ENCODE results near the gene IL36A. TPM values are rescaled to one million over a fixed set of nuclear protein-coding genes. Genes with fewer than 3 reads are reported as not detected.

Gene IL36A
- polyA plus RNA-seq: not detected

DNA sequence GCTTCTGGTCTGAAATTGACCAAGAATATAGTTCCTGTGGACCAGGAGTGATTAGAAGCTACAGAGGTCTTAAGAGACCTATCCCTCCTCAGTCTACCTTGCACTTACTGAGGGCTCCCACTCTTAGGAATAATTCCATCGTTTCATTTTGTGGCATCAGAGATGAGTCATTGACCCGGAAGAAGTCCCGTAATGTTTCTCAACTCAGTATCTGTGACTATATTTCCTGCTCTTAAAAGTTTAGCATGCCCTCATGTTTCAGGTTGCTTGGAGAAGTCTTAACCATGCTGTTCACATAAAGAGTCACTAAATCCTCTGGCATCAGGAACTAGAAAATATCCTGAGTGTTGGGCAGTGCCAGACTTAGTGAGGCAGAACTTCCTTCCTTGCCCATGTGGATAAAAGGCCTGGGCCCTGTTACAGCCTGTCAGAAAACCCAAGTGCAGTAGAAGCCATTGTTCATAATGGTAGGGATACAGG is at the start of gene IL36A:
Gene IL36A (plus strand): TSS at position 430 of the 480 bp plus-strand sequence. CDS start 413 bp downstream, outside the sequence.
- Mint-ChIP-seq H3K4me1 (no peaks in the 10 kb centered on the region), H3K27ac (no peak within 1 kb of the TSS), H3K4me3 (no peak within 1 kb of the TSS), H3K36me3 (peaks cover 5% of the 10 kb centered on the region), H3K27me3 (peaks cover 12% of the 10 kb centered on the region), H3K9me3 (peaks cover 5 to 16% (median 14%) of the 10 kb centered on the region in 3 donors)

DNA sequence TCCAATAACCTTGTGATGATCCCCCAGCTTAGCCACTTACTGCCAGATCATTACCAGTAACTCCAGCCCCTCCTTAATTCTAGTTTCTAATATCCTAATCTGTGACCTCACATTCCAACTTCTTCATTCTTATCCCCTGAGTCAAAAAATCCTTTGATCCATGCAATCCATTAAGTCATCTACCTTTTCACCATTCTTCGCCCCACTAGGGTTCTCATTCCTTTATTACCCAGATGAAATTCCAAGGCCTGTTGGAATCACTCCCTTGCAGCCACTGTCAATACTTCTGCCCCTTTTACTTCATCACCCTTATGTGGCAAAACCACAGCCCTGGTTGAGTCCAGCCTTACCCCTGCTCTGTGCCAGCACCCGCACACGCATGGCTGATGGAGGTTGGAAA is 47.7 kb upstream of the IL36A start:
- Mint-ChIP-seq H3K36me3 (no peaks in the 10 kb centered on the region), H3K4me3 (no peak overlapping the region), H3K27me3 (no peaks in the 10 kb centered on the region), H3K4me1 (no peaks in the 10 kb centered on the region), H3K9me3 (peaks cover 0 to 3% (median 0%) of the 10 kb centered on the region in 3 donors), H3K27ac (no peak overlapping the region)

GRCh38 chr2:112958428-112959108 is 46.7 kb upstream of the IL36A start:
- Mint-ChIP-seq H3K9me3 (no peaks in the 10 kb centered on the region), H3K4me1 (no peaks in the 10 kb centered on the region), H3K27me3 (no peaks in the 10 kb centered on the region), H3K27ac (no peak overlapping the region), H3K36me3 (no peaks in the 10 kb centered on the region), H3K4me3 (no peak overlapping the region)

- H3K9me3 Mint-ChIP-seq: no peaks in the 10 kb centered on the region
- no peaks in the 10 kb centered on the region for H3K4me1 Mint-ChIP-seq
- no peaks in the 10 kb centered on the region for H3K27me3 Mint-ChIP-seq
- no peaks in the 10 kb centered on the region for H3K36me3 Mint-ChIP-seq
- H3K27ac Mint-ChIP-seq: no peak overlapping the region
- no peak overlapping the region for H3K4me3 Mint-ChIP-seq
Observed at GRCh38 chr2:112959109-112959812, 46.0 kb upstream of the IL36A start.

DNA sequence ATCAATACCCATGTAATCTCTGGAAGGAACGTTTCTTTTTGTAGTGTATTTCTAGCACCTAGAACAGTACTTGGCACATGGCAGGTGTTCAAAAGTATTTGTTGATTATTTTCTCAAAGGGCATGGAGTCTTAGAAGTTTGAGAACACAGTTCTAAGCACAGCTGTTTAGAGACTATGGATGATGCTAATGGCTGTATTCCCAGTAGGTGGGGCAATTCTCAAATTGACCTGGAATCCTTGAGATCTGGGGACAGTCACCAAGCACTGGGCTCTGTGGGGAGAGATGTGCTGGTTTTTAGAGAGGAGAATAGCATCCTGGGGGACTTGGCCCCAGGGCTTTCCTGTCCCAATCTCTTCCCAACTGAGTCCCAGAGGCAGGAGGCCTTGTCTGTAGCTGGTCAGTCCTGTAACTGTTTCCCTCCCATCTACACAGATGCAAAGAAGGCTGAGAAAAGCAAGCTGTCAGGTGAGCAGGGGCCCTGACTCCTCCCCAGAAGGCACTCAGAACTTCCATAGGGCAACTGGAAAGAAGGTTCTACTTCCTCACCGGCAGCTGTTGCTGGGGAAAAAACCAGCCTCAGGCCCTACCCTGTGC is 44.9 kb upstream of the IL36A start:
- no peak overlapping the region for H3K4me3 Mint-ChIP-seq
- H3K9me3 Mint-ChIP-seq: no peaks in the 10 kb centered on the region
- no peaks in the 10 kb centered on the region for H3K4me1 Mint-ChIP-seq
- no peak overlapping the region for H3K27ac Mint-ChIP-seq
- no peaks in the 10 kb centered on the region for H3K27me3 Mint-ChIP-seq
- H3K36me3 Mint-ChIP-seq: no peaks in the 10 kb centered on the region

DNA sequence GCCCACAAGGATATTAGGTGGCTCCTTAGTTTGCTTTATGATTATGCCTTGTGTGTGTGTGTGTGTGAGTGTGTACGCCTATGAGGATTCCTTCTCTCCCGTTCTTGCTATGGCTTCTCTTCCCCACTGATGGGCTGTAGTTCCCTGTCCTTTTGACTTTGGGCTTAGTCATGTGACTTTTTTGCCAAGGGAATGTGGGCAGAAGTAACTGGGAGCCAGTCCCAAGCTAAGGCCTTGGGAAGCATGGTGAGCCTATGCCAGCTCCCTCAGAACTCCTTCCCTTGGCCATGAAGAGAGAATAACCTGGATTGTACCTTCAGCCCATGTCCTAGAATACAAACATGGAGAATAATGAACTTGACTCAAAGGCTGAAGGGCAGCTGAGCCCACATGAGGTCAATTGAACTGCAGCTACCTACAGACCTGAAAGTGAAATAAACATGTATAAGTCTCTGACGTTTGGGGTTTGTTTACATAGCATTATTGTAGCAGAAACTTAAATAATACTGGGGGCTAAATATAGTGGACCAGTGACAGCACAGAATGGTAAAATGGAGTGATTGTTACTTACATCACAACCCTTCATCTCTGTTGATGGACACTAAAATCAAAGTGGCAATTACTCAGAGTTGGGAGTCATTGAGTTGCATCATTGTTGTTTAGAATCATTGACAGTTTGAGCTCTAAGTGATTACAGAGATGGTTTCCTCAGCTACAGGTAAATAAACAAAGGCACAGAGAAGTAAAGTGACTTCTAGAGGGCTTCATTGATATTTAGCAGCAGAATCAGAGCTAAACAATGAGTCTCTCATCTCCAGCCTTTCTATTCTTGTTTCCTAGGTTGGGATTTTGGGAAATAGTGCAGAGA is 42.7 kb upstream of the IL36A start:
- Mint-ChIP-seq H3K9me3 (no peaks in the 10 kb centered on the region), H3K4me3 (no peak overlapping the region), H3K27ac (no peak overlapping the region), H3K27me3 (no peaks in the 10 kb centered on the region), H3K4me1 (no peaks in the 10 kb centered on the region), H3K36me3 (no peaks in the 10 kb centered on the region)

- H3K36me3 Mint-ChIP-seq: no peaks in the 10 kb centered on the region
- H3K9me3 Mint-ChIP-seq: peaks cover 0 to 7% (median 2%) of the 10 kb centered on the region in 3 donors
- H3K27me3 Mint-ChIP-seq: peaks cover 8% of the 10 kb centered on the region
- no peaks in the 10 kb centered on the region for H3K4me1 Mint-ChIP-seq
- no peak overlapping the region for H3K27ac Mint-ChIP-seq
- no peak overlapping the region for H3K4me3 Mint-ChIP-seq
Observed at GRCh38 chr2:112967023-112967422, 38.2 kb upstream of the IL36A start.

DNA sequence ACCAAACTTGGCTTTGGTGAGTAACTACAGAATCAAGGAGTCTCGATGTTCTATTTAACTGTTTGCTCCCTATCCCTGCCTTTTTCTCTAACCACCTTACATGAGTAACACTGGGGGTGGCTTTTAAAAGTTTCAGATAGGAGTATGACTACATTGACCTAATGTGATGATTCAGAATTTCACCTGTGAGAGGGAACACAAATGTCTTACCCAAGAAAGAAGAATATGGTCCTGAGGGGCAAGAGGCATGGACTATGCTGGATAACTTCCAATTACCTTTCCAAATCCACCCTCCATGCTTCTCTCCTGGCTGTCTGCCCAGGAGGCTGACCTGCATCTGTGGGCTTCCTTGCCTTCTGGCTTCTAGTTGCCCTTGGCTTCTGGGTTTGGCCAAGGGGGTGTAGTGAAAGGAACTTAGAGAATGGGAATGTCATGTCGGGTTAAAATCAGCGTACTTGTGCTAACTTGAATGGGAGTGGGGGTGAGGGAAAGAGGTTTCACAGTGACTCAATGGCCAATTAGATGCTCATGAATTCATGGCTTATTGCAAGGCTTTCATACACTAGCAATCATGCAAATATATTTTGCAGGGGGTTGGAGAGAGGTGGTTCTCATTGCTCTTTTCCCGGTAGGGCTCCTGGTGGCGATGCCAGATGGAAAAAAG is 32.7 kb upstream of the IL36A start:
- Mint-ChIP-seq H3K4me3 (no peak overlapping the region), H3K36me3 (no peaks in the 10 kb centered on the region), H3K27ac (no peak overlapping the region), H3K27me3 (peaks cover 19% of the 10 kb centered on the region), H3K4me1 (no peaks in the 10 kb centered on the region), H3K9me3 (peaks cover 2 to 7% (median 4%) of the 10 kb centered on the region in 3 donors)

- Mint-ChIP-seq H3K4me3 (no peak overlapping the region), H3K27ac (no peak overlapping the region), H3K36me3 (no peaks in the 10 kb centered on the region), H3K4me1 (no peaks in the 10 kb centered on the region), H3K27me3 (peaks cover 18% of the 10 kb centered on the region), H3K9me3 (peaks cover 2 to 7% (median 3%) of the 10 kb centered on the region in 3 donors)
Observed at GRCh38 chr2:112973156-112973555, 32.1 kb upstream of the IL36A start.

DNA sequence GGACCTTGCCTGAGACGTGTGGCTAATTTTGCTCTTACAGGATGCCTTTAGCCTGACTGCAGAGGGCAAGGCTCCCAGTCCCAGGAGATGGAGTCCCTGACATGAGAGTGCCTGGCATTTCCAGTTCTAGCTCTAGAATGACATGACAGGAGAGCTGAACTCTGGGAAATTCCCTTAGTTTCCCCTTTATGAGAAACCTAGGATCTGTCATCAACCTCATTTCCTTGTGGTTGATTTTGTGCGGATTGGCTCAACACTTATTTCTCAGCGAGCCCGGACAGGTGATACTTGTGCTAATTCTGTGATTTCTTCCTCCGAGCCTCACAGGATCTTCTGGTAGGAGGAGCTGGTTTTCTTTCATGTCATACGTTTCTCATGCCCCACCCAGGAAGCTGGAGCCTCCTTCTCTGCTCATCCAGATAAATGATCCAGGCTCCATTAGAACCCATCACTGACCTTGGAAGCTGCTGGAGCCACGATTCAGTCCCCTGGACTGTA is 27.7 kb upstream of the IL36A start, which contains the start of gene IL36G:
Gene IL36G (plus strand): TSS at position 448 of the 498 bp plus-strand sequence. CDS start 633 bp downstream, outside the sequence.
- Mint-ChIP-seq H3K4me3 (no peak within 1 kb of the TSS), H3K4me1 (peaks cover 0 to 2% (median 0%) of the 10 kb centered on the region in 3 donors), H3K27ac (no peak within 1 kb of the TSS), H3K9me3 (peaks cover 0 to 2% (median 2%) of the 10 kb centered on the region in 3 donors), H3K36me3 (no peaks in the 10 kb centered on the region), H3K27me3 (peaks cover 13% of the 10 kb centered on the region)

- Mint-ChIP-seq H3K27me3 (peaks cover 11% of the 10 kb centered on the region), H3K4me1 (peaks cover 0 to 2% (median 0%) of the 10 kb centered on the region in 3 donors), H3K36me3 (no peaks in the 10 kb centered on the region), H3K9me3 (peaks cover 0 to 2% (median 0%) of the 10 kb centered on the region in 3 donors), H3K4me3 (no peak overlapping the region), H3K27ac (no peak overlapping the region)
Observed at GRCh38 chr2:112979731-112980130, 25.5 kb upstream of the IL36A start.

- Mint-ChIP-seq H3K36me3 (no peaks in the 10 kb centered on the region), H3K4me1 (peaks cover 0 to 2% (median 0%) of the 10 kb centered on the region in 3 donors), H3K9me3 (peaks cover 0 to 2% (median 0%) of the 10 kb centered on the region in 3 donors), H3K4me3 (no peak overlapping the region), H3K27ac (no peak overlapping the region), H3K27me3 (peaks cover 11% of the 10 kb centered on the region)
Observed at GRCh38 chr2:112980537-112980936, 24.7 kb upstream of the IL36A start.

DNA sequence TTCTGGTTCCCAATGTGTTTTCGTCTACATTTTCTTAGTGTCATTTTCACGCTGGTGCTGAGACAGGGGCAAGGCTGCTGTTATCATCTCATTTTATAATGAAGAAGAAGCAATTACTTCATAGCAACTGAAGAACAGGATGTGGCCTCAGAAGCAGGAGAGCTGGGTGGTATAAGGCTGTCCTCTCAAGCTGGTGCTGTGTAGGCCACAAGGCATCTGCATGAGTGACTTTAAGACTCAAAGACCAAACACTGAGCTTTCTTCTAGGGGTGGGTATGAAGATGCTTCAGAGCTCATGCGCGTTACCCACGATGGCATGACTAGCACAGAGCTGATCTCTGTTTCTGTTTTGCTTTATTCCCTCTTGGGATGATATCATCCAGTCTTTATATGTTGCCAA is 20.2 kb upstream of the IL36A start:
- Mint-ChIP-seq H3K36me3 (no peaks in the 10 kb centered on the region), H3K4me3 (no peak overlapping the region), H3K27me3 (peaks cover 4% of the 10 kb centered on the region), H3K9me3 (peaks cover 3 to 16% (median 7%) of the 10 kb centered on the region in 3 donors), H3K27ac (peak overlapping the region in 1 of 3 donors; percentile 14), H3K4me1 (peaks cover 0 to 2% (median 0%) of the 10 kb centered on the region in 3 donors)

DNA sequence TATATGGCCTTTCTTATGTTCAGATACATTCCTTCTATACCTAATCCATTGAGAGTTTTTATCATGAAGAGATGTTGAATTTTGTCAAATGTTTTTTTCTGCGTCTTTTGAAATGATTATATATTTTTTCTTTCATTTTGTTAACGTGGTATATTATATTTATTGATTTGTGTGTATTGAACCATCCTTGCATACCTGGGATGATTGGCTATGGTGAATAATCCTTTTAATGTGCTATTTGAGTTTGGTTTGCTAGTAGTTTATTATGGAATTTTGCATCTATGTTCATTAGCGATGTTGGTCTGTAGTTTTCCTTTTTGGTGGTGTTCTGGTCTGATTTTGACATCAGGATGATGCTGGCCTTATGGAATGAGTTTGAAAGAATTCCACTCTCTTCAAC is 15.6 kb upstream of the IL36A start:
- Mint-ChIP-seq H3K36me3 (peaks cover 2% of the 10 kb centered on the region), H3K27me3 (peaks cover 11% of the 10 kb centered on the region), H3K27ac (no peak overlapping the region), H3K4me3 (no peak overlapping the region), H3K4me1 (peaks cover 0 to 1% (median 0%) of the 10 kb centered on the region in 3 donors), H3K9me3 (peaks cover 5 to 28% (median 16%) of the 10 kb centered on the region in 3 donors)
